ENCODE measurements around the gene CNTN5.
"Not testable (repeated sequence)": the region's sequence is repeated elsewhere in the genome, so short reads cannot be mapped to it uniquely, and the experiment has no call there.

The CNTN5 gene

DNA sequence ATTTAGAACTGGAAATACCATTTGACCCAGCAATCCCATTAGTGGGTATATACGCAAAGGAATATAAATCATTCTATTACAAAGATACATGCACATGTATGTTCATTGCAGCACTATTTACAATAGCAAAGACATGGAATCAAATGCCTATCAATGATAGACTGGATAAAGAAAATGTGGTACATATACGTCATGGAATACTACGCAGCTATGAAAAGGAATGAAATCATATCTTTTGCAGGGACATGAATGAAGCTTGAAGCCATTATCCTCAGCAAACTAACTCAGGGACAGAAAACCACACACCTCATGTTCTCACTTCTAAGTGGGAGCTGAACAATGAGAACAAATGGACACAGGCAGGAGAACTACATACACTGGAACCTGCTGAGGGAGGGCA lies 113.1 kb downstream of the CNTN5 start:
- not testable (repeated sequence) for DNase-seq, H3K4me1 Mint-ChIP-seq, H3K4me3 Mint-ChIP-seq, H3K27me3 Mint-ChIP-seq, H3K27ac Mint-ChIP-seq, ATAC-seq
- peaks cover 25 to 31% of the 10 kb centered on the region in 2 donors for H3K9me3 Mint-ChIP-seq

DNA sequence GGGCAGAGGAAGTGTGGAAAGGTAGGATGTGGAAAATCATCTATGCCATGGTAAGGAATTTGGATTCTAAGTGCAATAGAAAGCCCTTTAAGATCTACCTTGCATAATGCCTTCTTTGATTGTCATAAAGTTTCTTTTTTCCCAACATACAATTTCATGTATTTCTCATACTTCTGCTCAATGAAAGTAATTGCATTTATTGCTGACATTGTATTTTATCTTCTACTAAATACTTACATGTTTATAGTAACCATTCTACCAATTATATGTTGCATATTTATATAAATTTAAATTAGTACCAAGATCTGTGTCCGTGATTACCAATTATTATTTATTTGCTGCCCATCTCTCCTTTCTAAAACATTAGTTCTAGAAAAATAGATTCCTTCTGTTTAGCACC lies 114.8 kb downstream of the CNTN5 start:
- Mint-ChIP-seq H3K27me3 (no peaks in the 10 kb centered on the region), H3K4me1 (no peaks in the 10 kb centered on the region), H3K9me3 (peaks cover 8 to 24% of the 10 kb centered on the region in 2 donors), H3K27ac (no peak overlapping the region), H3K4me3 (no peak overlapping the region)
- no peak for ATAC-seq
- no peak for DNase-seq

DNA sequence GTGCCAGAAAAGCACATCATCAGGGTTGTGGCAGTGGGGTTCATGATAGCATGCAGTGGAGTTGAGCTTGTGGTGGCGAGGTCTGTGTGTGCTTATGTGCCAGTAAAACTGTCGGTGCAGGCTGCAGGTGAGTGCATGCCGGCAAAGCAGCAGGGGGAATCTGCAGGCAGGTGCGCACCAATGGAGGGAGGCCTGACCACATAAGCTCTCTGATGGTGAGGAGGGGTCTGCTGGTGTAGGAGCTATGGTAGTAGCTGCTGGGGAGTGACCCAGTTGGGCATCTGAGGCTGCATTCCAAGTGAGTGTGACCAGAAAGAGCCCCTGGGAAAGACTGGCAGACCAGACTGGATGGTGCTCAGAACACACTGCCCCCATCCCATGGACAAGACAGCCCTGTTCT lies 121.5 kb downstream of the CNTN5 start:
- no peak overlapping the region for H3K4me3 Mint-ChIP-seq
- no peaks in the 10 kb centered on the region for H3K27me3 Mint-ChIP-seq
- H3K9me3 Mint-ChIP-seq = peaks cover 5 to 15% of the 10 kb centered on the region in 2 donors
- no peak overlapping the region for H3K27ac Mint-ChIP-seq
- H3K4me1 Mint-ChIP-seq = no peaks in the 10 kb centered on the region
- DNase-seq (no peak), ATAC-seq (no peak)

DNA sequence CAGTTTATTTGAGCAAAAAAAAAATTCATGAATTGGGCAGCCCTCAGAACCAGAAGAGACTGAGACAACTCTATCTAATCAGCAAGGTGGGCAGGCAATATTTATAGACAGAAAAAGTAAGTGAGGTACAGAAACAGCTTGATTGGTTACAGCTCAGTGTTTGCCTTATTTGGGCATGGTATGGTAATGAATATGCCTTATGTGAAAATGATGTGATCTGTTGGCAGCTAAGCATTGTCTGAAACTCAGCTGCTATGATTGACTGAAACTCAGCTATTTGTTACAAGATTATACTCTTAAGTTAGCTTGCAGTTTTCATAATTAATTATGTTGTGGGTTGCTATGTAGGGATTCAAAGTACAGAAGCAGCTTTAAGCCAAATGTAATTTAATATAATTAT lies 127.6 kb downstream of the CNTN5 start:
- Mint-ChIP-seq H3K27ac (no peak overlapping the region), H3K4me3 (no peak overlapping the region), H3K27me3 (no peaks in the 10 kb centered on the region), H3K4me1 (no peaks in the 10 kb centered on the region), H3K9me3 (peaks cover 2 to 5% of the 10 kb centered on the region in 2 donors)
- no peak for DNase-seq
- no peak for ATAC-seq

DNA sequence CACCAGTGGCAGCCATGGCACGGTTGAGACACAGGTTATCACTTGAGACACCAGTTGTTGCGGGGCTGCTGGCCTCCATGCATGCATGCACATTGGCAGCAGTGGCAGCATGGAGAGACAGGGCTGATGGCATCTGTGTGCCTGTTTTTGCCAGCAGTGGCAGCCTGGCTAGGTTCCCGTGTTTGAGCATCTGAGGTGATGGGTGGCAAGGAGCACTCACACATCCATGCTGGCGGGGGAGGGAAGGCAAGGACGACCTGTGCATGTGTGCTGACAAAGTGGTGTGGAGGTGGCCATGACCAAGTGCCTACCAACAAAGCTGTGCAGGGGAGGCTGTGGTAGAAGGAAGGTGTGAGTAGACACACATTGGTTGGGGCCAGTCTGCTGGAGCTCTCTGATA lies 133.5 kb downstream of the CNTN5 start:
- no peak for DNase-seq
- Mint-ChIP-seq H3K27ac (no peak overlapping the region), H3K4me1 (no peaks in the 10 kb centered on the region), H3K27me3 (no peaks in the 10 kb centered on the region), H3K9me3 (peaks cover 9 to 16% of the 10 kb centered on the region in 2 donors), H3K4me3 (no peak overlapping the region)
- no peak for ATAC-seq

DNA sequence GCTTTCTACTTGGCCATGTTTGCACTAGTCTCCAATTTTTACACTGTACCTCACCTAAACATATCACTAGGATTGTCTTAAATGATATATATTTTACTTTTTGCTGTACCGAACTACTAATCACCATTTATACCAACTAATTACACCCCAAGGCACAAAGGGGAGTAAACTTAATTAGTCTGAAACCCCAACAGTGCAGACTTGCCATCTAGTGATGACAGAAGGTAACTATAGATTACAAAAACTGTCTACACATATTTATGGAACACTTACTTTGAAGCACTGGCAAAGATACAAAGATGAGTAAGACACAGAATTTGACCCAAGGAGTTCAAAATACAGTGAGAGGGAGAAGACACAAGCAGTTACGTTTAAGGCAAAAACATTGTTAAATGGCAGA lies 139.7 kb downstream of the CNTN5 start:
- no peaks in the 10 kb centered on the region for H3K27me3 Mint-ChIP-seq
- no peaks in the 10 kb centered on the region for H3K4me1 Mint-ChIP-seq
- peaks cover 0 to 4% of the 10 kb centered on the region in 2 donors for H3K9me3 Mint-ChIP-seq
- no peak overlapping the region for H3K4me3 Mint-ChIP-seq
- H3K27ac Mint-ChIP-seq = no peak overlapping the region
- DNase-seq (no peak), ATAC-seq (no peak)

DNA sequence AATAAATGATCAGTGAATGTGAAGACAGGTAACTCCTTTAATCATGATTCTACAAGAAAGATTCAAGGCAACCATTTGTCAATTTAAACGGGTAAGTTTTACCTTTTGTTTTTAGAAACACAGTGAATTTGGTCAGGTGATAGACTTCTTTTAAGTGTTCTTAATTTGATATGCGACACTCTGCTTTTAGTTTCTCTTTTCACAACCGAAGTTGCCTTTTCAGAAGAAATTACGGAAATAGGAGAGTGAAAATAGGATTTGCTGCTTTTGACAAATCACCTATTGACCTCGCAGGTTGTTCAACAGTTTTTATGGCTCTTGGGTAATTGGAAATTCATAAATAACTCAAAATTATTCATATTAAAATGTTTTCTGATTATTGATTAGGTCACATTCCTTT lies 142.1 kb downstream of the CNTN5 start:
- Mint-ChIP-seq H3K4me3 (no peak overlapping the region), H3K9me3 (peaks cover 0 to 4% of the 10 kb centered on the region in 2 donors), H3K4me1 (no peaks in the 10 kb centered on the region), H3K27me3 (no peaks in the 10 kb centered on the region), H3K27ac (no peak overlapping the region)
- ATAC-seq (no peak), DNase-seq (no peak)

DNA sequence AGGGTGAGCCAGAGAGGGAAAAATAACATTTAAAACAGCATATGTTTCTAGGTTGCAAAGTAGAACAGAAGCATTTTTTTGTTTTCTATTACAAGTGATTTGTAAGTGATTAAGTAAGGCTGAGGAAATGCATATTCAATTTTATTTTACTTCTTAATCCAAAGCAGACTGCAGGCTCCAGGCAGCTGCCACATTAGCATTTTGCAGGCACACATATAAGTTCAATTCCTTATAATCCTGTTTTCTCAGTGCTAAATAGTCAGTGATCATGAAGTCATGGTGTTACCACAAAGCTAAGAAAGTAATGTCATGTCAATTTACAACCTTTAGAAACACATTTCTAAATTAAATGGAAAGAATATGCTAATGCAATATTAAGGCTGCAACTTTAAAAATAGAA lies 149.8 kb downstream of the CNTN5 start:
- Mint-ChIP-seq H3K27ac (no peak overlapping the region), H3K4me3 (no peak overlapping the region), H3K9me3 (peaks cover 10 to 13% of the 10 kb centered on the region in 2 donors), H3K27me3 (no peaks in the 10 kb centered on the region), H3K4me1 (no peaks in the 10 kb centered on the region)
- no peak for ATAC-seq
- no peak for DNase-seq

DNA sequence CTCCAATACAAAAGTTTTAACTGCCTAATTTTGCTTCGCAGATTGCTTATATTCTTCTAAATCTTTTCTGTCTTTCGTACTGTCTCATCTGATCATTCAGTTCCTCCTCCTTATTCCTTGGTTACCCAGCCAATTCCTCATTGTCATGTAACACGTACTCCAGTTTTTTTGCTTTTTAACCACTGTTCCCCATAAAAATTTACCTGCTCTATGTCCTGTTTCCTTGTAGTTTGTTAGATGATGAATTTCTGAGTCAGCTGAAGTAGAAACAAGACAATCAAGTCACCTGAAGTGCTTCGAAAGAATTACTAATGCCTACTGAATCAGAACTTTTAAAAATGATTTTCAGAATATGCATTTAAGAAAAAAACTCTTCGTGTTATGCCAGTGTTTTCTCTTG lies 150.6 kb downstream of the CNTN5 start:
- no peaks in the 10 kb centered on the region for H3K4me1 Mint-ChIP-seq
- H3K27ac Mint-ChIP-seq = no peak overlapping the region
- no peak for ATAC-seq
- no peak for DNase-seq
- H3K9me3 Mint-ChIP-seq = peaks cover 13 to 18% of the 10 kb centered on the region in 2 donors
- no peaks in the 10 kb centered on the region for H3K27me3 Mint-ChIP-seq
- H3K4me3 Mint-ChIP-seq = no peak overlapping the region

DNA sequence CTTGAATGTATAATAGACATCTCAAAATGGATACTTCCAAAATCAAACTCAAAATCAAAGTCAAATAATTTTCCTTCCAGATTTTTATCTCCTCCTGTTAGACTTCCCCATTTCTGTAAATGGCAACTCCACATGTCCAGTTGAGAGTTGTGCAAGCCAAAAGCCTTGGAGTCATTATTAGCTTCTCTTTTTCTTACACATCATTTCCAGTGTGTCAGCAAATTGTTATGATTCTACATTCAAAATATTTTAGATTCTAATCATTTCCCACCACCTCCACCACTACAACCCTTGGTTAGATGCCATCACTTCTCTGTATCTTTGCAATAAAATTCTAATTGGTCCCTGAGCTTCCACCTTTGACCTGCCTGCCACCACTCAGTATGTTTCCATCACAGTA lies 155.7 kb downstream of the CNTN5 start:
- peaks cover 13 to 43% of the 10 kb centered on the region in 2 donors for H3K9me3 Mint-ChIP-seq
- DNase-seq = no peak
- H3K4me3 Mint-ChIP-seq = no peak overlapping the region
- no peaks in the 10 kb centered on the region for H3K4me1 Mint-ChIP-seq
- no peak for ATAC-seq
- H3K27me3 Mint-ChIP-seq = no peaks in the 10 kb centered on the region
- no peak overlapping the region for H3K27ac Mint-ChIP-seq

DNA sequence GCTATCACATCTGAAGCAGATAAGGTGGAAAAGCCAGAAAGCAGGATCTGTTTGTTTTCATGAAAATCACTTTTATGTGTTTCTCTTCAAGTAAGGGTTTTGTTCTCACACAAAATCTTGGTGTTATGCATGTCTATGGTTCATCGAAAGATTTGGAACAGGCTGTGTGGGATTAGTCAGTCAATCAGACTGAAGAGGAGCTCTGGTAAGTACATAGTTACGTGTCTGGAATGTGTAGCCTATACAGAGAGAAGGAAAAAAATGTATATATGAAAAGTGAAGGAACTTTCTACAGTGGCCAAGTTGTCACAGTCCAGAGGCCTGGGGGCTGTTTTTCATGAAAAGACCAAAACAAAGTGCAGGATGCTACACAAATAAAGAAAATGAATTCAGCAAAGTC lies 156.7 kb downstream of the CNTN5 start:
- Mint-ChIP-seq H3K4me3 (no peak overlapping the region), H3K27me3 (no peaks in the 10 kb centered on the region), H3K27ac (no peak overlapping the region), H3K9me3 (peaks cover 13 to 43% of the 10 kb centered on the region in 2 donors), H3K4me1 (no peaks in the 10 kb centered on the region)
- ATAC-seq = no peak
- DNase-seq = no peak

DNA sequence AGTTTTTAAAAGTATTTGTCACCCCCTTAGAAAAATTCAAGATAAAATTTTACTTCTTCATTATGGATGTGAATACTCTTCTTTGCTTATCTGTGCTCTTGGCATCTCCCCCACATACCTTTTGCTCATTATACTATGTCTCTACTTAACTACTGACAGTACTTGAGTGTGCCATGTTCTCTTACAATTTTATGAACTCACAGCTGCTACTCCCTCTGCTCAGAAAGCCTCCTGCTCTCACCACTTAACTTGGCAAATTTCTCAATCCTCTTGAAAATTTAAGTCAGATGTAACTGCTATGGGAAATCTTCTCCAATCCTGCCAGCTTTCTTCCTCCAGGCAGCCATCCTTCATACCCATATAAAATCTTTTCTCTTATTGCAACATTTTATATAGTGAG lies 163.4 kb downstream of the CNTN5 start:
- Mint-ChIP-seq H3K27me3 (no peaks in the 10 kb centered on the region), H3K27ac (no peak overlapping the region), H3K9me3 (peaks cover 12 to 23% of the 10 kb centered on the region in 2 donors), H3K4me1 (no peaks in the 10 kb centered on the region), H3K4me3 (no peak overlapping the region)
- DNase-seq (no peak), ATAC-seq (no peak)

DNA sequence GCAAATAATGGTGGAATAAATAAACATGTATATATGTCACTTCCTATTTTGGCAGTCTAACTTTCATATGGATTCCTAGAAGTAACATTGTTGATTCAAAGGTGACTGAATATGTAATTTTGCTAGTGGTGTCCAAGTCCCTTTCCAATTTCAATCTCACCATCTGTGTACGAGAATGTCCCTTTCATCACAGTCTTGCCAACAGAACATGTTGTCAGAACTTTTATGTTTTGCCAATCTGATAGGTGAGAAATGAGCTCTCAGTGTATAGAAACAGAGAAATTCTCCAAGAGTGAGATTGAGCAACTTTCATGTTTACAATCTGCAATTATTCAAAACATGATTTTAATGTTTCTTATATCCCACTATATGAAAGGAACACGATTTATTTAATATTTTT lies 167.5 kb downstream of the CNTN5 start:
- H3K9me3 Mint-ChIP-seq = peaks cover 12 to 20% of the 10 kb centered on the region in 2 donors
- H3K27me3 Mint-ChIP-seq = no peaks in the 10 kb centered on the region
- no peak for ATAC-seq
- no peaks in the 10 kb centered on the region for H3K4me1 Mint-ChIP-seq
- no peak overlapping the region for H3K4me3 Mint-ChIP-seq
- no peak overlapping the region for H3K27ac Mint-ChIP-seq
- no peak for DNase-seq

DNA sequence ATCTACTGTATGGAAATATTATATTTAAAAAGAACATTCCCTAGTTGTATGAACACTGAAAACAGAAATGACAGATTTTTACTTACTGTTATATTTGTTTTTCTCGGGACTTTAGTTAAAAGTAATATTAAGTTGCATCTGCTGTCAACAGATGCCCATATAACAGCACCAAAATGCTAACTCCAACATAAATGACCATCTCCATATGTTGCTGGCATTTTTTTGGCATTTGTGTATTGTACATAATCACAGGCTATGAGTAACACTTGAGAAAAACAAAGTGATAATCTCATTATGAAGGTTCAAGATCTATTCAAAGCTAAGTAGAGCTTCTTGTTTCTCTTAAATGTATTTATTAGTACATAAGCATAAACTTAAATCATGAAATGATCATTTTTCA lies 172.0 kb downstream of the CNTN5 start:
- Mint-ChIP-seq H3K4me1 (no peaks in the 10 kb centered on the region), H3K4me3 (no peak overlapping the region), H3K27me3 (no peaks in the 10 kb centered on the region), H3K9me3 (peaks cover 0 to 7% of the 10 kb centered on the region in 2 donors), H3K27ac (no peak overlapping the region)
- DNase-seq (no peak), ATAC-seq (no peak)

DNA sequence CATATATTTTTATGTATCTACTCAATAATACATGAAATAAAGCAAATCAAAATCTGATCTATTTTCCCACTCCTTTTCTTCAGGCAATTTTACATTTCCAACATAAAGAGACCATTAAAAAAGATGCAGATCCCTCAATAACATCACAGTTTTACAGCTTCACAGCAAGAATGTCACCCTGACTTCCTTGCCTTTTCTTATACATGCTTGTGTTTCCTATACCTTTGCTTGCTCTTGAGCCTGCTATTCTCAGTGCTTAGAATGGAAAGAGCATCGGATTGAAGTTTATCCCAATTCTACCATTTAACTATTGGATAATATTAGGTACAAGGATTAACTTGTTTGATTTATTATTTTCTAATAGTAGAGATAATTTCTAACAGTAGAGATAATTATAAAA lies 176.7 kb downstream of the CNTN5 start:
- H3K27me3 Mint-ChIP-seq = no peaks in the 10 kb centered on the region
- DNase-seq (no peak), ATAC-seq (no peak)
- no peak overlapping the region for H3K4me3 Mint-ChIP-seq
- no peaks in the 10 kb centered on the region for H3K4me1 Mint-ChIP-seq
- no peaks in the 10 kb centered on the region for H3K9me3 Mint-ChIP-seq
- H3K27ac Mint-ChIP-seq = no peak overlapping the region

DNA sequence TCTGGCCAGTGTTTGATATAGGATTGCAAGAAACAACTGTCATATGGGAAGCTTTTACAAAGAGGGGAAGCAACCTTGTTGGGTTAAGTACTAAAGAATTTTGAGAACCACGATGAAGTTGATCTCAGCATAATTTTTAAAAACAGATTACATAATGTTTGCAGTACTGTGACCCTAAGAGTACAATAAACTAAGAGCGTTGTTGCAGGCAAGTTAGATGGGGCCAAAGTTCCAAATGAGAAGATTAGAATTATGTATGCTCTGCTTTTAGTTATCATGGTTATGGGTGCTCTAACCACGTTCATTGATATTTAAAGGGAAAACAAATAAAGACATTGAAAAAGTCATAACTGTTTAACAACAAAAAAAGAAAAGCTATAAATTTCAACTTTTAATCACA lies 177.5 kb downstream of the CNTN5 start:
- DNase-seq (no peak), ATAC-seq (no peak)
- Mint-ChIP-seq H3K9me3 (no peaks in the 10 kb centered on the region), H3K4me1 (no peaks in the 10 kb centered on the region), H3K27ac (no peak overlapping the region), H3K27me3 (no peaks in the 10 kb centered on the region), H3K4me3 (no peak overlapping the region)

DNA sequence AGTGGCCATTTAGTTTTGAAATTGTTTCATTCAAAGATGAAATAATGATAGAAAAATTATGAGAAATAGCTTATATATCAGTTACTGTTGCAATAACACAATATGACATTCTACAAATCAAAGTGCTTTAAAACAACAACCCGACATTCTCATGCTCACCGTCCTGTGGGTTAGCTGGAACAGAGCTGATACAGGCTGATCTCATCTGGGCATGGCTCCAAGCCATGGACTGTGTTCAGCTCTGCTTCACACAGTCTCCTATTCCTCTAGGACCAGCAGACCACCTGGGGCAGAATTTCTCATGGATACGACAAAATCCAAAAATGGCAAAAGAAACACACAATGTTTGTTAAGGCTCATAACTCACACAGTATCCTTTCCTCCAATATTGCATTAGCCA lies 178.6 kb downstream of the CNTN5 start:
- ATAC-seq (no peak), DNase-seq (no peak)
- Mint-ChIP-seq H3K9me3 (no peaks in the 10 kb centered on the region), H3K4me1 (no peaks in the 10 kb centered on the region), H3K4me3 (no peak overlapping the region), H3K27ac (no peak overlapping the region), H3K27me3 (no peaks in the 10 kb centered on the region)

DNA sequence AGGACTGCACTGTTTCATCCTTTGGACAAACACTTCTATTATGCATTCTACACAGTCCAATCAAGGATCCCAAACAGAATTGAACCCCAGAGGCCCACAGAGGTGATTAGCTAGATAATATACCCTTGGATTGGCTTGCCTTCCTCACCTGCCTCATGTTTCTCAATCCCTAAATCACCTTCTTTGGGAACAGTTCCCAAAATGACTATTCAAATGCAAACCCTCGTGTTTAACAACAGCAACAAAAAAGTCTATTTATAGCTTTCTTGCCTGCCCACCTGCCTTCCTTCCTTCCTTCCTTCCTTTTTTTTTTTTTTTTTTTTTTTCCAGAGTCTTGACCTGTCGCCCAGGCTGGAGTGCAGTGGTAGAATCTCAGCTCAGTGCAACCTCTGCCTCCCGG lies 180.0 kb downstream of the CNTN5 start:
- Mint-ChIP-seq H3K27me3 (no peaks in the 10 kb centered on the region), H3K4me3 (no peak overlapping the region), H3K27ac (no peak overlapping the region), H3K9me3 (no peaks in the 10 kb centered on the region), H3K4me1 (no peaks in the 10 kb centered on the region)
- ATAC-seq (no peak), DNase-seq (no peak)
